HG02623 (cell line): Measurements from ENCODE around the gene ABHD17C.
"Not testable (repeated sequence)": the region's sequence is repeated elsewhere in the genome, so short reads cannot be mapped to it uniquely, and the experiment has no call there.

ENCODE experiments used
- ATAC-seq: cut with Tn5 transposase; IDR thresholded peaks from one replicate; pipeline ENCODE4 v1.9.1; 2021; ENCODE audit warnings: moderate library complexity; ENCODE audit not compliant: unreplicated experiment

The ABHD17C gene

DNA sequence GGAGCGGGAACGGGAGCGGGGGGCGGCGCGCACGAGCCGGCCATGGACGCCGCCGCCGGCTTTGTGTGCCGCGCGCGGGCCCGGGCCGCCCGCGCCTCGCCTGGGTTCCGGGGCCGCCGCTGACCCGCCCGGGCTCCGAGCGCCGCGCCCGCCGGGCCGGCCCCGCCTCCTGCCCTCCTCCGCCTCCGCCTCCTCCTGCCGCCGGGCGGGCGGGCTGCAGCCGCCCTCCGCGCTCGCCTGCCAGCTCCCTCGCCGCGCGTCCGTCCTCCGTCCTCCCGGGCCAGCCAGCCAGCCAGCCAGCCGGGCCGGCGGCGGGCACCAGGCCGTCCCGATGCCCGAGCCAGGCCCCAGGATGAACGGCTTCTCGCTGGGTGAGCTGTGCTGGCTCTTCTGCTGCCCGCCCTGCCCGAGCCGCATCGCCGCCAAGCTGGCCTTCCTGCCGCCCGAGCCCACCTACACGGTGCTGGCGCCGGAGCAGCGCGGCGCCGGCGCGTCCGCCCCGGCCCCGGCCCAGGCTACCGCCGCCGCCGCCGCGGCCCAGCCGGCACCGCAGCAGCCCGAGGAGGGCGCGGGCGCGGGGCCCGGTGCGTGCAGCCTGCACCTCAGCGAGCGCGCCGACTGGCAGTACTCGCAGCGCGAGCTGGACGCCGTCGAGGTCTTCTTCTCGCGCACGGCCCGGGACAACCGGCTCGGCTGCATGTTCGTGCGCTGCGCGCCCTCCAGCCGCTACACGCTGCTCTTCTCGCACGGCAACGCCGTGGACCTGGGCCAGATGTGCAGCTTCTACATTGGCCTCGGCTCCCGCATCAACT, at the start of gene ABHD17C:
TSS of gene ABHD17C (plus strand) at position 212 of the 812 bp plus-strand sequence. CDS start at position 332, 120 bp downstream.
- ATAC-seq = peak; percentile 75

DNA sequence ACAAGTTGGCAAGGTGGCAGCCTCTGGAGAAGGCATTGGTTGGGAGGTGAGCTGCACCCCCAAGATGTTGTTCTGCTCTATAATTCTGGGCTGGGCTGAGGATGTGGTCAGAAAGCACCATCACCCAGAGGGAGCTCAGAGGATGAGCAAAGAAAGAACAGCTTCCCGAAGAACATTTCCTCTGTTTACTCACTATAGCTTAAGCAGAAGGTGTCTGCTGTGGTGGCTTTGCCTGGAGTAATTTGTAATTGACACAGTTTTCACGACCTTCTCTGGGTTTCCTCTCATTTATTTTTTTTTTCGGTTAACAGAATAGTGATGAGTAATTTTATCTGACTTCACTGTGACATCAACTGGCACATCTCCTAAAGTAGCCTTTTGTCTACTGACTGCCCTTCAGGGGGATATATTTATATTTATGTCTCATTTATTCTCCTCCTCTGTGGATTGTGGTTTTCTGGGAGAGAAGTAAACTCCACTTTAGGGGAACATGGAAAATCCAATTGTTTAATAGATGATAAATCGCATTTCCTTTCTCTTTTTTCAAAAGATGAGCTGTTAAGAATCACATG, 49.5 kb upstream of the ABHD17C start:
- no peak for ATAC-seq

DNA sequence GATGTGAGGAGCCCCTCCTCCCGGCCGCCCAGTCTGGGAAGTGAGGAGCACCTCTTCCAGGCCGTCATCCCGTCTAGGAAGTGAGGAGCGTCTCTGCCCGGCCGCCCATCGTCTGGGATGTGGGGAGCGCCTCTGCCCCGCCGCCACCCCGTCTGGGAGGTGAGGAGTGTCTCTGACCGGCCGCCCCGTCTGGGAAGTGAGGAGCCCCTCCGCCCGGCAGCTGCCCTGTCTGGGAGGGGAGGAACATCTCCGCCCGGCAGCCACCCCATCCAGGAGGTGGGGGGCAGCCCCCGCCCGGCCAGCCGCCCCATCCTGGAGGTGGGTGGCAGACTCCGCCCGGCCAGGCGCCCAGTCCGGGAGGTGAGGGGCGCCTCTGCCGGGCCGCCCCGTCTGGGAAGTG, 47.7 kb upstream of the ABHD17C start:
- not testable (repeated sequence) for ATAC-seq

DNA sequence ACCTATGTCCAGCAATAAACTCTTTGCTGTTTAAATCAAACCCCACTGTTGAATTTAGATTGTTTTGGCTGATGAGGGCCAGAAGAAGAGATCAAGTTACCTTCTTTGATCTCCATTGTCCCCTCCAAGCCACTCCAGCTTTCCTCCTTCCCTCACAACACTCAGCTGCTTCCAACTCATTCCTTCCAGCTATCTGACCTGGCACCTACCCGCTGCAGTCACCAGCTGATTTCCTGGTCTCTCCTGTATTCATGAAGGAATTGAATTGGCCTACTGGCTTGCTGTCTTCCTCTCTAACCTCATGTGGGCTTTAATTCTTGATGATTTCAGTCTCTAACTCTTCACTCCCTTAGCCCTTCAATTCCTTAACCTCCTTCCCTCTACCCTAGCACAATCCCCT, 40.8 kb upstream of the ABHD17C start:
- no peak for ATAC-seq

DNA sequence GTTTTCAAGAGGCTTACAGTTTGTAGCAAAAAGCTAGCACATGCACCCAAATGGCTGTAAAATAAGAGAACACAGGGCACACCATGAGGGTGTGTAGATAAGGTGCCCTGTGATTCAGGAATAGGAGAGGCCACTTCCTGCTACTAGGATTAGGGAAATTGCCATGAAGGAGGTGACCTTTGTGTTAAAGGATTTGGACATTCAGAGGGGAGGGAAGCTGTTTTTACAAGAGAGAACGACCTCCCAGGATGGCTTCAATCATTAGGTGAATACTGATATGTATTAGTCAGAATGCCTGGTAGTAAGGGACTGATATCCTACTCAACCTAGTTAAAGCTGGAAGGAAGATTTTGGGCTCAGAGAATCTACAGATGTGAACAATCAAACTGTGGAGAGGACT, 35.7 kb upstream of the ABHD17C start:
- ATAC-seq = no peak

DNA sequence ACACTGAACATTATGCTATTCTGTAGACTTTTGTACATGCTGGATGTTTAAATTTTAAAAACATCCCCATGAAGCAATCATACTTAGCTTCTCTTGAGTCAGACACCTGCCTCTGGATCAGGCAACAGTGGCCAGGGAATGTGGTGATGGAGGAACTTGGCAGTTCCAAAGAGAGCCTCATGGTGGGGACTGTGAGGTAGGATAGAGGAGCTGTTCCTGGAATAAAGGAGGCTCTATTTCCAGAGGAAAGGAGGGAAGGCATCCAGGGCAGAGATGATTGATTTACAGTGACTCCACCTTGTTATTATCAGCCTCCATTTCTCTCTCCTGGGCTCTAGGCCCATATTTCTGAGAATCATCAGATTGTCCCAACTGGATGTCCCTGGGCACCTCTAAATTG, 35.0 kb upstream of the ABHD17C start:
- no peak for ATAC-seq

DNA sequence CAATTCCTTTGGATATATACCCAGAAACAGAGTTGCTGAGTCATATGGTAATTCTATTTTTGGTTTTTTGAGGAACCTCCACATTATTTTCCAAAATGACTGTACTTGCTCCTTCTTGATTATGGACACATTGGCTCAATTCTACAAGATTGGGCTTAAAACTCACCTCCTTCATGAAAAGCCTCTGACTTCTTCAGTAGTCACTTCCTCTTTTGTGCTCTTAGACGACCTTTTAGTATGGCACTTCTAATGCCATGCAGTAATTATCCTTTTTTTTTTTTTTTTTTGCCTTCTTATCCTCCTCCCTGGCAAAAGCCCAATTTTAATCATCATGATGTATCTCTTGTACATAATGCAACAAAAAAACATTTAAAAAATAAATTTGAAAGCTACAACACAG, 33.0 kb upstream of the ABHD17C start:
- ATAC-seq = no peak

DNA sequence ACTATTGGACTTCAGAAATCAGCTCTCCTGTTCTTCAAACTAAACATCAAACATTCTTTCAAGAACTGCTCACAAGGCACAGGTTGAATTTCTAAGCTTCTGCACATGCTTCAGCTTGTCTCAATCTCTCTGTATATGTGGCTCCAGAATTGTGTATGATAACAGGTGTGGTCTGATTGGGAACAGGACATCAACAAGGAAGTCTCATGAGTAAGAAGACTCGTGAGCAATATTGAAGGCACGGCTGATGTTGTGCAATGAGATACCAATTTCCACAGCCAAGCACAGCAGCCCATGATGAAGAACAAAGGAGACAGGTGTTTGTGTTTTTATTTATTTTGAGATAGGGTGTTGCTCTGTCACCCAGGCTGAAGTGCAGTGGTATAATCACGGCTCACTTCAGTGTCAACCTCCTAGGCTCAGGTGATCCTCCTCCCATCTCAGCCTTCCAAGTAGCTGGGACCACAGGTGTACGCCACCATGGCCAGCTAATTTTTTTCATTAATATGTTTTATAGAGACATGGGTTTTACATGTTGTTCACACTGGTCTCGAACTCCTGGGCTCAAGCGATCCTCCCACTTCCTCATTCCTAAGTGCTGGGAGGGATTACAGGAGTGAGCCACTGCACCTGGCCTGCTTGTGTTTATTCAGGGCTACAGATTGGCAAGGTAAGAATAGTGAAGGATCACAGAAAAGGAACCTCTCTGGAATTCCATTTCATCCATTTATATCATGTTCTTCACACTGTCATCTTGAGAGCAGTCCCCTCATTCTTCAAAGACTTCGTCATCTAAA, 32.2 kb upstream of the ABHD17C start:
- ATAC-seq = no peak

DNA sequence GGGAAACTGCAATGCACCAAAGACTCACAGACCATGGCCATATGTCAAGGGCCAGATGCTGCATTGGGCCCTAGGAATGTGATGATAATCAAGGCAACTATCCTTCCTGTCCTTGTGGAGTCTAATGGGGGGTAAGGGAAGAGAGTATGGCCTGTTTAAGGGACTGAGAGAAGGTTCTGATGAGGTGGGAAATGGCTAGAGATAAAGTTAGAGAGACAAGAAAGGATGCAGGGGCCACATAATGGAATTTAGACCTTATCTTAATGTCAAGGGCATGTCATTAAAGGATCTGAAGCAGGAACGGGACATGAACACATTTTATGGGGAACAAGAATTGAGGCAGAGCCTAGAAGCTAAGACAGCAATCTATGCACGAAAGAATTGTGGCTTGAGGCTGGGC, 30.0 kb upstream of the ABHD17C start:
- ATAC-seq = no peak

DNA sequence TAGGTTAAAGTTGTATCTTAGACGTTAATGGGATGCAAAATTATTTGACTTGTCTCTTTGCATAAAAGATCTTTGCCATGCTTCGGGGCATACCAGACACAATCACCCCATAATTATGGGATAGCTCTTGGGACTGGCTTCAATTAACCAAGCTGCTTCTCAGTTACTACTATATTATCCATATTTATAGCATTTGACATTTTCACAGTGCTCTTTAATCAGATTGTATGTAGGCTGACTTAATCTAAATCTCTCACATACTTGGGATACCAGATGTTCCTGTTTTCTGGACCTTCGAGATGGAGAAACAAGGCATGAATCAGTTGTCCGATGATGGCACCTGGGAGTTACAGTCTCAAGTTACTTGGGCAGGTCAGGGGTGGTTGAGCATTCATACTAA, 27.2 kb upstream of the ABHD17C start:
- no peak for ATAC-seq

DNA sequence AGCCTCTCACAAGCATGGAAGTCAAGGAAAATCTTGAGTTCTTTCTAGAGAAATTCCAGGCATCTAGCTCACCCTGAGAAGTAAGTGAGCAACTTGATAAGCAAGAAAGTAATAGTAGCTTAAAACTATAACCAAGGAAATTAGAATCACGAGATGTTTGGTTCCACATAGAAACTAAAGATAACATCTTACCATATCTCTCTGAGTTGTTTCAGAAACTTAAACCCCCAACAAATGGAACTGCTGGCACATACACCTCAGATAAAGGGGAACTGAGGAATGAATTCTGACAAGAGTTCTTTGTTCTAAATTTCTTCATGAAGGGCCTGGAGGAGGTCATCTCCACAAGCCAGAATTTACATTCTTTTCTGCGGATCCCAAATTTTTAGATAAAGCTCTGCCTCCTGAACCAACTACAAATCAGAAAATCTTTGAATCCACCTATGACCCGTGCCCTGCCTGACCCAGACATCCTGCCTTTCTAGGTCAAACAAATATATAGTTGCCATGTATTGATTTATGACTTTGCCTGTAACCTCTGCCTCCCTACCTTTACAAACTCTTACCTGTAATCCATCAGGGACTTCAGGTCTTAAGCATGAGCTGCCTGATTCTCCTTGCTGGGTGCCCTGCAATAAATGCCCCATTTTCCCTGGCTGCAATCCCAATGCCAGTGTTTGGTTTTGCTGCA, 26.4 kb upstream of the ABHD17C start:
- no peak for ATAC-seq

DNA sequence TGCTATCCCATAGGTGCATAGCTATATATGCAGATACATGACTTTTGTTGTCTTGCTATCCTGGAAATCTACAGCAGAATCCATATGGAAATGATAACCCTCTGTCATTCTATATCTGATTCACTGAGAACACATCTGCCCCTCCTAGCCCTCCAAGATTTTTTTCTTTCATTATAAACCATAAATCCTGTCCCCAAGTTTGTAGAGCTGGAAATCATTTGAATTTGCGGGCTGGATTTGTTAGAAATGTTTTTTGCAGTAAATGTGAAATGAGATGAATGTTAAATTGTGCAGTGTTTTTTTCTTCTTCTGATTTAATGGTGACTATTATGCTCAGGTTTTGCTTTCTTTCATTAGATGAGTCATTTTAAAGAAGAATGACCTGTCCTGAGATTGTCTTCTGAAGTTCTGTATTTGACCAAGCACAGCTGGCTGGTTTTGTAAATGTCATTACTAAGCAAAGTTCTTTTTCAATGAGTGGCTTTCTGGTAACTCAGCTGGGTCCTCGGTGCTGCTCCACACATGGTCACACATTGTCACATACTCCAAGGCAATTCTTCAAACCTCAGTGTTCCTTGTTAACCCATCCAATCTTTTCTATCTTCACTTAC, 25.3 kb upstream of the ABHD17C start:
- ATAC-seq = no peak

DNA sequence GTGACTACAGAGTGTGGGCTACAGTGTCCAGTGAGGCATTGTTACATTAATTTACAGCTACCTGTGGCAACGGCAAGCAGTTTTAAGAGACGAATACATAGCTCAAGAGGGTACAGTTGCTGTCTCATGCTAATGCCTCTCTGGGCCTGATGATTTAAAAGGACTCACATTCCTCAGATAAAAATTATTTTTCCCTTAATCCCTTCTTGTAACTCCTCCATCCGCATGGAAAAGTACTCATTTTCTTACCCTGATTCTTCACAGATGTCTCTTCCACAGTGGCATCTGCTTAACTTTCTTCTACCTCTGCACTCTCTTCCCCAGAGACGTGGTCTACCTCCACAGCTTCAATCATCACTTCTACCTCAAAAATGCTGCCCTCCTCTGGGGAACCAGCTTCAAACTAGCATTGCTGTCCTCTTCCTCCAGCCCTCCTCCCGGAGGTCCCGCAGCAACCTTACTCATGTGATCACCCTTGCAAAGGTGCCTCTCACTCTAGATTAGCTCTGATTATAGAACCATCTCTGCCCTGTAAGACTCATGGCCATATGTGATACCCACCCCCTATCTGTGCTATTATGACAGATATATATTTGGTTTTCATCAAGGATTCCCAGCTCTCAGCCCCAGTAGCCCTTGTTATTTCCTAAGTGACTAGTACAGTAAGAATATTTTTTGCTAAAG, 21.4 kb upstream of the ABHD17C start:
- no peak for ATAC-seq

DNA sequence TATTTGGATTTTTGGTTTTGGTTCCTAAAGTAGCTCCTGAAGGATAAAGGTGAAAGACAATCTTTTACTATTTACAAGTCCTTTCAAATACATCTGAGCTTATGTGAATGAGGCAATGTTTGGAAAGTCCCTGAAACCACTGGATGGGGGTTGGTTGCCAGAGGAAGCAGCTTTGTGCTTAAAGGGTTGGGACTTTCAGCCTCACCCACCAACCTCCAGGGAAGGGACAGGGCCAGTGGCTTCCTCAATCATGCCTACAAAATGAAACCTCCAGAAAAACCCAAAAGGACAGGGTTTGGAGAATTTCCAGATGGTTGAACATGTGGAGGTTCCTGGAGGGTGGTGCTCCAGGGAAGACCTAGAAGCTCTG, 20.9 kb upstream of the ABHD17C start:
- ATAC-seq = no peak

DNA sequence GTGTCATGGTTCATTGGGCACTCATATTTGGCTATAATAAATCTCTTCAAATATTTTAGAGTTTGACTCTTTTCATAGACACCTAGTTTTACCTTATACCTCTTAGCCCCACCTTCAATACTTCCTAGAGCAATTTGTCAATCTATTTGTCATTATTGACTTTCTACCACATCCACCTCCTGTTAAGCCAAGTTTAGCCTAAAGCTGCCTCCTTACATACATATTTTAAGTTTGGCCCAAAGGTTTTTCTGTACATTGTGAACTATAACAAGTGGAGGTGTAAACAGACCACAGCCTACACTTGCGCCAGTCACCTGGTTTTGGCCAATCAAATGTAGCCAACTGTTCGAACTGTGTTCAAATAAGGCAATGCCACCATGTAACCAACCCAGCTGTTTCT, 18.1 kb upstream of the ABHD17C start:
- no peak for ATAC-seq

DNA sequence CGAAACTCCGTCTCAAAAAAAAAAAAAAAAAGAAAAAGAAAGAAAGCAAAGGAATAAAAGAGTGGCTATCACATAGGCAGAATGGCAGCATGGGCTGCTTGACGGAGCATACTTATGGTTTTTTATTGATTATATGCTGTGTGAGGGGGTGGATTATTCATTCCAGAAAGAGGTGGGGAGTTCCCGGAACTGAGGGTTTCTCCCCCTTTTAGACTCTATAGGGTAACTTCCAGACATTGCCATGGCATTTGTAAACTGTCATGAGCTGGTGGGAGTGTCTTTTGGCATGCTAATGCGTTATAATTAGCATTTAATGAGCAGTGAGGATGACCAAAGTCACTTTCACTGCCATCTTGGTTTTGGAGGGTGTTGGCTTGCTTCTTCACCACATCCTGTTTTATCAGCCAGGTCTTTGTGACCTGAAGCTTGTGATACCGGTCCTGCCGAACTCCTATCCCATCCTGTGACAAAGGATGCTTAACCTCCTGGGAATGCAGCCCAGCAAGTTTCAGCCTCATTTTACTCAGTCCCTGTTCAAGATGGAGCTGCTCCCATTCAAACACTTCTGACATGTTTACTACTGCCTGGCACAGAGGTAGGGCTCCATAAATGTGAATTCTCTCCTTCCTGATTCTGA, 15.8 kb upstream of the ABHD17C start:
- ATAC-seq = no peak

DNA sequence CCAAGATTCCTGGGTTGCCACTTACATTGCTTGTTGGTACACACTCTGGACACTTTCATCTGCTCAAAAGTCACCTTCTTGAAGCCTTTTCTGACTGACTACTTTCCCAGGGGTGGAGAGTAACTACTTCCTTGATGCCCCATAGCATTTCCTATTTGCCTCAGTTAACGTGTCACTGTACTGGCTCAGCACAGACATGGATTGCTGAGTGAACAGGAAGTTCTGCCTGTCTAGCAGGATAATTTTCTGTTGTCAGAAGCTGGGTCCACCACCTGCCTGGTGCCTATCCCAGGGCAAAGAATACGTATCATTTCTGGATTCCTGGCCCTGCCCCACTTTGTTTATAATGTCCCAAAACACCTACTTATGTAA, 15.3 kb upstream of the ABHD17C start:
- ATAC-seq = no peak

DNA sequence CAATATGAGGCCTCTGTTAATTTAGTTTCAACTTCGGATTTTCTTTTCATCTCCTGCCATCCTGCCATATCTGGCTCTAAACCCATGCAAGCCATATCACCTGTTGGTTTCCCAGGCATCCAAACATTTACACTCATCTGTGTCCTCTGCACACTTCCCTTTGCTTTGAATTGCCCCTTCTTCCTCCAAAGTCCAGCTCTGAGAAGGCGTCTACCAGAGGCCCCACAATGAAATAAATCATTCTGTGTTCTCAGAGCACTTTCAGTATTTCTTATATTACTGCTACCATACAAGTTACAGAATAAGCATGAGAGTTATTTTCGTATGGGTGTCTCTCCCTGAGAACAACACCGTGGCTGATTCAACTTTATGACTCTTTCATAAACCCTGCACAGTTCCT, 12.9 kb upstream of the ABHD17C start:
- no peak for ATAC-seq

DNA sequence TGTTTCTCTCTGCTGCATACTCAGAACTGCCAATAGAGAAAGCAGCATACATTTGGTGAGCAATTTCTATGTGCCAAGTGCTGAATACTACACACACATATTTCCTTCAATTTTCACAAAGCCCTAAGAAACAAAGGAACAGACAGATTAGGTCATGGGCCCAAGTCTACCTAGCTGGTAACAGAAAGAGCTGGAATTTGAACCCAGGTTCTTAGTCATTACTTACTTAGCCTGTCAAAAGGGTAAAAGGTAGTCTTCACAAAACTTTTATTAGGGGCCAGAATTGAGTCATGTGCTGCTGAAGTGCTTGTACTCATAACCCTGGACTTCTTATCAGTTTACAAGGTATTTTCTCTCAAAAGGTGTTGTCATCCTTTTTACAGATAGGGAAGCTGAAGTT, 10.4 kb upstream of the ABHD17C start:
- no peak for ATAC-seq

DNA sequence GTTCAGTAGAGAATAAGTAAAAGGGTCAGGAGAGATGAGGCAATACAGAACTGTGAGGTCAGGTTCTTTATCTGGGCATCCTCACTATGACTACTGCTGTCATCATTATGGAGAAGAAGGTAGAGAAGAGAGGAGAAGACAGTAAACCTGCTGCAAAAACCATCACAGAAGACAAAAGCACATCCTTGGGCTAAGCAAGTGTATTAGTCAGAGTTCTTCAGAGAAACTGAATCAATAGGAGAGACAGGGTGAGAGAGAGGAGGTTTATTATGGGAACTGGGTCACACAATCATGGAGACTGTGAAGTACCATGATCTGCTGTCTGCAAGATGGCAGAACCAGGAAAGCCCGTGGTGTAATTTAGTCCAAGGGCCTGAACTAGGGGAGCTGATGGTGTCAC, 9.5 kb upstream of the ABHD17C start:
- no peak for ATAC-seq
